Stimulated activated CD4-positive, alpha-beta T cell treated with anti-CD3 and anti-CD28 coated beads, Interleukin-12 subunit alpha, Interleukin-12 subunit beta, amount 100 ng/mL, for 4 hours (primary cell): ENCODE results near the gene TLR9.

ENCODE experiments used
- DNase-seq: peaks from one replicate; pipeline ENCODE4 v3.0.0-alpha.2; 2020

Gene TLR9

DNA sequence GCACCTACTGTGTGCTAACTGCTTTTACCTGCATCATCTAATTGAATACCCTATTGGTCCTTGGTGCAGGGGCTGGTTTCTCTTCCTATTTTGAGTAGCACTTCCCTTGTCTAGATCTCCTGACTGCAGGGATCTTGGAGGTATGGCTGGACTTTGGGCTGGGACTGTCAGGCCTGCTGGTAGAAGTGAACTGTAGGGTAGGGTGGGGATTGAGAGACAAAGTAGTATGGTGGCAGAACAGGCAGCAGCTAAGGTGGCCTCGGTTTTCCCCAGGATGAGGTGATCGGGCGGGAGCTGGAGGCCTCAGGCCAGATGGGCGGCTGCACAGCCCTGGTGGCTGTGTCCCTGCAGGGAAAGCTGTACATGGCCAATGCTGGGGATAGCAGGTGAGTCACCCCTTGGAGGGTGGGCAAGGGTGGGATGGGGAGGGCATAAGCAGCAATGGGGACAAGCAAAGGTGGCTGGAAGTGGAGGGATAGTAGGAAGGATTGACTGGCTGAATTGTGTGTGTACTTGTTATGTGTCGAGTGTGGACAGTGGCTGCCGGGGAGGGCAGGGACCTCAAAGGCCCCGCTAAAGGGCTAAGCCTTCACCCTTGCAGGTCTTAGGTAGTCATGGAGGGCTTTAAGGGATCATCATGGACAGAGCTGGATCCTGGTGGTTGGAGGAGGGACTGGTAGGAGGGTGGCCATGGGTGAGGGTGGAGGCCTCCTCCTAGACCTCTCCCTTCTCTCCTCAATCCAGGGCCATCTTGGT is 22.1 kb upstream of the TLR9 start:
- no peak for DNase-seq

DNA sequence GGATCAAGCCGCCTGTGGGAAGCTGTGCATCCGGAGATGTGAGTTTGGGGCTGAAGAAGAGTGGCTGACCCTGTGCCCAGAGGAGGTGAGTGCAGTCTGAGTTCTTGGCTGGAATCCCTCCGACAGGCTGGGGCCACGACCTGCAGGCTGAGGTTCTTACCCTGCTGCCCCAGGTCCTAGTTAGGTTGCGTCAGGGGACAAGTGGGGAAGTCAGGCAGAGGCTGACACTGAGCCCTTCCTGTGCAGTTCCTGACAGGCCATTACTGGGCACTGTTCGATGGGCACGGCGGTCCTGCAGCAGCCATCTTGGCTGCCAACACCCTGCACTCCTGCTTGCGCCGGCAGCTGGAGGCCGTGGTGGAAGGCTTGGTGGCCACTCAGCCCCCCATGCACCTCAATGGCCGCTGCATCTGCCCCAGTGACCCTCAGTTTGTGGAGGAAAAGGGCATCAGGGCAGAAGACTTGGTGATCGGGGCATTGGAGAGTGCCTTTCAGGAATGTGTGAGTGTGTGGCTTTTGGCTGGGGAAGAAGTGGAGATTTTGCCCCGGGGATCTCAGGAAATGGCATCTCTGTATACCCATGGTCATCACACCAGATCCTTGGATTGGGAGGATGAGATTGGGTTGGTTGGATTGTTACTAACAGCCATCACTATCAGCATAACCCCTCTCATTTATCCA is 21.4 kb upstream of the TLR9 start:
- no peak for DNase-seq

DNA sequence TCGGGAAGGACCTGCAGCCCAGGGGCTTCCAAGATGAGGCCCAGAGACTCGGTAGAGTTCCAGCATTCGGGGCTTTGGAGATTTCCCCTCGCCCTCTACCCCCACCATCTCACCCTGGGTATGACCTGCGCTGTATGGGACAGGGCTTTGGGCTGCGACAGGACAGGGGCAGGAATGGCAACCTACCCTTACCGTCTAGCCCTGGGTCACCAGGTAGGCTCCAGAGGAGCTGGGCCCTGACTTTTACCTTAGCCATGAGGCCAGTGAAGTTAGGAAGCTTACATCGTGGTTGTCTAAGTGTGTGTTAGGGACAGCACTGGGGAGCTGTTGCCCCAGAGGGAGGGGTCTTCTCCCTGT is 20.8 kb upstream of the TLR9 start:
- DNase-seq, result no peak

- DNase-seq, result peak; percentile 50
Observed at GRCh38 chr3:52245322-52246263, 20.1 kb upstream of the TLR9 start, which contains the start of gene PPM1M. TSS of gene PPM1M (plus strand) at chr3:52245759. CDS start at chr3:52245825, 66 bp downstream.

GRCh38 chr3:52243791-52244628 is 18.6 kb upstream of the TLR9 start:
- DNase-seq, result no peak

DNA sequence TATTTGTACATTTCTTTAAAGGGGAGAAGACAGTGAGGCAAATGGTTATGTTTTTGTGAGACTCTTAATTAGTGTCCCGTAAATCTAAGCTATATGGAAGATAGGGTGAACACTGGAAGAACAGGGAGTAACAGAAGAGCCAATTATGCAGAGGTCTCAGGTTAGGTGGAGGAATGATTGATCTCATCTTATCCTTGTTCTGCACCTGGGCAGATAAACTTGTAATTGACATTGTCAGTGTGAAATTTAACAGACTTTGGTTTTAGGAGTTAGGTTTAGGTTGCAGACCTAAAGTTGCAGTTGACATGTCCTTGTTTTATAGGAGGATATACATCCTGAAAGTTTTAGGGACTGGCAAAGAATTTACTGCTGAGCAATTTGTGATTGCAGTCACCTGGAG is 16.6 kb upstream of the TLR9 start:
- no peak for DNase-seq

DNA sequence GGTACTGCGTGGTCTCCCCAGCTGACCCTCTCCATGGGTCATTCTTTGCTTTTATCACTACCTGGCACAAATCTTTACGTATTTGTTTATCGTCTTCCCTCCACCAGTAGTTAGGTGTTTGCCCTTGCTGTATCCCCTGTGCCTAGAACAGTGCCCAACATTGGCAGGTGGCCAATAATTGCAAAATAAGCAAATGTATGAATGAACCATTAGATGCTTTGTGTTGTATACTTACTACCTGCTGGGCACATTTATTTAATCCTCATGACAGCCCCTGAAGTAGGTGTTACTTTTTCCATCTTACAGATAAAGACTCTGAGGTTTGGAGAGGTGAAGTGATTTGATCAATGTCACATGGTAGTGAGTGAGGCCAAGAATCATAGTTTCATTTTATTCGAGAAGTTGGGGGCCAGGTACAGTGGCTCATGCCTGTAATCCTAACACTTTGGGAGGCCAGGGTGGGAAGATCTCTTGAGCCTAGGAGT is 15.5 kb upstream of the TLR9 start:
- no peak for DNase-seq

- no peak for DNase-seq
Observed at GRCh38 chr3:52240059-52240885, 14.8 kb upstream of the TLR9 start.

- peak; percentile 86 for DNase-seq
Observed at GRCh38 chr3:52238761-52239701, 13.6 kb upstream of the TLR9 start, which contains the start of gene TWF2. TSS of gene TWF2 (minus strand) at chr3:52239158. CDS start at chr3:52239016, 142 bp downstream.

- DNase-seq, result no peak
Observed at GRCh38 chr3:52238193-52238760, 12.8 kb upstream of the TLR9 start.

GRCh38 chr3:52237657-52238172 is 12.3 kb upstream of the TLR9 start:
- no peak for DNase-seq

GRCh38 chr3:52237006-52237656 is 11.7 kb upstream of the TLR9 start:
- DNase-seq, result no peak

DNA sequence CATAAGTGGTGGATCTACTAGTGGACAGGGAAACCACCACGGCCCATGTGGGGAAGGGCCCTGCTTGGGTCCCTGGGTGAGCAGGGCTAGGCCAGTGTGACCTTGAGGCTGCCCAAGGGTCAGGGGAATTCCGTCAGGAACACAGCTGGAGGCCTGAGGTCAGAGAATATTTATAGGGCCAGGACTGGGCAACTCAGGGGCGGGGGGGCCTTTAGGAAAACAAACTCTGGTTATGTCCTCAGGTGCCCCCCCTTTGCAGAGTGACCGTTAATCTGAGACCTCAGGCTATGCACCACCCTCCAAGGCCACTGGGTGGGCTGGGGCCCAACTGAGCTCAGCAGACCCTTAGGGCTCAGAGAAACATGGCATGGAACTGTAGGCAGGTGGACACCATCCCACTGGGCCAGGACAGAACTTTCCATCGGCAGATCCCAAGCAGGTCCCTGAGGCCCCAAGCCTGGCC is 11.0 kb upstream of the TLR9 start:
- DNase-seq, result no peak

DNA sequence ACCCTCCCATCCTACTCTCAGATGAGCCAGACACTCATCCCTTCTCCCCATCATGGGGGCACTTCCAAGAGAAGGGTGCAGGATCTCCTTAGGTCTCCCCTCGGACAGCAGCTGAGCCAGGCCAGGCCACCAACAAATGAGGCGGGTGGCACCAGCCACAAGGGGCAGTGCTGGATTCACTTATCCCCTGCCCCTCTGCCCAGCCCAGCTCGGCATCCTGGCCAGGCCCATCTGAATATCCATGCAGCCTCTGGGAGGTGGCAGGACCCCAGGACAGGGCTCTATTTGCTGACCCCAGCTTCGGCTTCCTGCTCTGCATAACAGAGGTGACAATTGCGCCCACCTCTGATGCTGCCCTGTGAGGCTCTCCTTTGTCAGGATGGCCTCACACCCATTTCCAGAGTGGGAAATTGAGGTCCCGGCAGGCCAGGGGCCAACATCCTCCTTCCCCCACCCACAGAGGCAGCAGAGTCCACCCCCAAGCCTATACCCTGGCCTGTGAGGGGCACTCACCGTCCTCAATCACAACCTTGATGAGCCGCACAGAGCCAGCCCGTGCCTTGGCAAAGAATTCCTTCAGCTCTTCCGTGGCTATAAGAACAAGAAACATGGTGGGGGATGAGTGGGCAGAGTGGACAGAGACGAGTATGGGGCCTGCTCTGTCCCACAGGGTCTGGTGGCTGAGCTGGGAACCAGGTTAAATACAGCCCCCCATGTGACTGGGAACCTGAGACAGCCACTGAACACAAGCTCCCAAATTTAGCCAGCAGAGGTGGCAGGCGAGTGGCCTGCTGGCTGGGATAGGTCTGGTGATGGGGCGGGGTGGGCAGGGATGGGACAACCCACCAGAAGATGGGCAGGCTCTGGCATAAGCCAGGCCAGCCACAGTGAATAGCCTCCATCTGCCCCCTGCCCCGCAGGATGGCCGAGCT is 9.3 kb upstream of the TLR9 start:
- DNase-seq, result no peak

GRCh38 chr3:52233968-52234367 is 8.5 kb upstream of the TLR9 start:
- no peak for DNase-seq

DNA sequence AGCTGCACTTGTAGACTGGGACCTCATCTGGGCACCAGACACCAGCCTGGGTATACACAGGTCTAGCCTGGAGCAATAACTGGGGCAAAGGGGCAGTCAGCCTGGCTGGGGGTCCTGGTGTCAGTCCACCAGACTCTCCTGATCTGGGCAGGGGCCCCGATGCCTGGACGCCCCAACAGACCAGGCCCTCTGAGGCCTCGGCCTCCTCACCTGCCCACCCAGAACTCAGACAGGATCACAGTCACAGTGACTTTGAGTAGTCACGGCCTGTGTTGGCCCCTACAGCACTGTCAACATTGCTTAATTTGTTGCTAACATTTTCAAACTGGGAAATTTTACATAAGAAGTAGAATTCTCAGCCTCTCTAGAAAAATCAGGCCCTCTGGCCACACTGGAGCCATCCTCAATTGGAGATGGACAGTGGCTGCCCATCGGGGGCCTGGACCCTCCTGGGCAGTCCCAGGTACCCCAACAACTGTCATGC is 7.7 kb upstream of the TLR9 start:
- no peak for DNase-seq
